Thyroid gland (tissue), 4 donors: Measurements from ENCODE around the gene GTF3C2.

Experiments used
- CTCF ChIP-seq, 6 experiments: fragments of 200-600 bp in 3 of 6; fragments of 450-650 bp in 3 of 6; sonication (generic) in 3 of 6; IDR thresholded peaks; one replicate each; pipeline ENCODE4 v1.5.1; 2016 to 2019; ENCODE audit warnings: antibody characterized with exemption in 6 of 6, mild to moderate bottlenecking in 2 of 6, inconsistent platforms in 1 of 6, moderate library complexity in 1 of 6
- POLR2A ChIP-seq, 2 donors: fragments of 450-650 bp; IDR thresholded peaks; one replicate each; pipeline ENCODE4 v1.6.1; 2017; ENCODE audit warnings: antibody characterized with exemption in 2 of 2, mild to moderate bottlenecking in 2 of 2, moderate library complexity in 1 of 2

GRCh38 chr2:27294928-27295327 is 61.6 kb downstream of the GTF3C2 start:
- TF ChIP-seq CTCF (IDR thresholded peaks at IDR 0.05) (no peak), POLR2A (IDR thresholded peaks at IDR 0.05) (no peak)
